HEK293 (cell line): ENCODE measurements around the gene DHX8.

Experiments
- BCL11A ChIP-seq: fragments of 450-650 bp; formaldehyde crosslinking; IDR thresholded peaks from 2 replicates; pipeline ENCODE4 v1.5.1; 2016; ENCODE audit warnings: low read depth, missing biosample characterization, missing genetic modification characterization
- MZF1 ChIP-seq: fragments of 450-650 bp; formaldehyde crosslinking; IDR thresholded peaks from 2 replicates; pipeline ENCODE4 v1.5.1; 2017; ENCODE audit warnings: missing biosample characterization, missing genetic modification characterization, borderline replicate concordance
- SP2 ChIP-seq: fragments of 450-650 bp; formaldehyde crosslinking; IDR thresholded peaks from 2 replicates; pipeline ENCODE4 v1.5.1; 2016; ENCODE audit warnings: missing biosample characterization, missing genetic modification characterization
- ZNF140 ChIP-seq: fragments of 450-650 bp; formaldehyde crosslinking; IDR thresholded peaks from 2 replicates; pipeline ENCODE4 v1.5.1; 2016; ENCODE audit warnings: missing biosample characterization, missing genetic modification characterization
- ZNF184 ChIP-seq: fragments of 450-650 bp; IDR thresholded peaks from 2 replicates; pipeline ENCODE4 v1.5.1; 2018; ENCODE audit warnings: missing biosample characterization, mild to moderate bottlenecking, missing genetic modification characterization
- ZNF394 ChIP-seq: fragments of 450-650 bp; formaldehyde crosslinking; IDR thresholded peaks from 2 replicates; pipeline ENCODE4 v1.5.1; 2016; ENCODE audit warnings: missing biosample characterization, missing genetic modification characterization, mild to moderate bottlenecking, moderate library complexity, borderline replicate concordance
- ZNF473 ChIP-seq: fragments of 450-650 bp; formaldehyde crosslinking; IDR thresholded peaks from 2 replicates; pipeline ENCODE4 v1.5.1; 2017; ENCODE audit warnings: missing biosample characterization, missing genetic modification characterization
- ZNF501 ChIP-seq: fragments of 450-650 bp; formaldehyde crosslinking; IDR thresholded peaks from 2 replicates; pipeline ENCODE4 v1.5.1; 2016; ENCODE audit warnings: missing biosample characterization, missing genetic modification characterization
- ZNF645 ChIP-seq: fragments of 450-650 bp; formaldehyde crosslinking; IDR thresholded peaks from 2 replicates; pipeline ENCODE4; 2016; ENCODE audit warnings: missing biosample characterization, missing genetic modification characterization
- TF ChIP-seq, protein P1 (sequence below): fragments of 450-650 bp; formaldehyde crosslinking; IDR thresholded peaks from 2 replicates; pipeline ENCODE4 v1.5.1; 2016; ENCODE audit warnings: missing biosample characterization, missing genetic modification characterization
- TF ChIP-seq, protein P2 (sequence below): fragments of 450-650 bp; formaldehyde crosslinking; IDR thresholded peaks from 2 replicates; pipeline ENCODE4 v1.5.1; 2016; ENCODE audit warnings: missing biosample characterization, missing genetic modification characterization
- TF ChIP-seq, protein P3 (sequence below): fragments of 450-650 bp; formaldehyde crosslinking; IDR thresholded peaks from 2 replicates; pipeline ENCODE4 v1.5.1; 2016; ENCODE audit warnings: missing biosample characterization, missing genetic modification characterization

DNA sequence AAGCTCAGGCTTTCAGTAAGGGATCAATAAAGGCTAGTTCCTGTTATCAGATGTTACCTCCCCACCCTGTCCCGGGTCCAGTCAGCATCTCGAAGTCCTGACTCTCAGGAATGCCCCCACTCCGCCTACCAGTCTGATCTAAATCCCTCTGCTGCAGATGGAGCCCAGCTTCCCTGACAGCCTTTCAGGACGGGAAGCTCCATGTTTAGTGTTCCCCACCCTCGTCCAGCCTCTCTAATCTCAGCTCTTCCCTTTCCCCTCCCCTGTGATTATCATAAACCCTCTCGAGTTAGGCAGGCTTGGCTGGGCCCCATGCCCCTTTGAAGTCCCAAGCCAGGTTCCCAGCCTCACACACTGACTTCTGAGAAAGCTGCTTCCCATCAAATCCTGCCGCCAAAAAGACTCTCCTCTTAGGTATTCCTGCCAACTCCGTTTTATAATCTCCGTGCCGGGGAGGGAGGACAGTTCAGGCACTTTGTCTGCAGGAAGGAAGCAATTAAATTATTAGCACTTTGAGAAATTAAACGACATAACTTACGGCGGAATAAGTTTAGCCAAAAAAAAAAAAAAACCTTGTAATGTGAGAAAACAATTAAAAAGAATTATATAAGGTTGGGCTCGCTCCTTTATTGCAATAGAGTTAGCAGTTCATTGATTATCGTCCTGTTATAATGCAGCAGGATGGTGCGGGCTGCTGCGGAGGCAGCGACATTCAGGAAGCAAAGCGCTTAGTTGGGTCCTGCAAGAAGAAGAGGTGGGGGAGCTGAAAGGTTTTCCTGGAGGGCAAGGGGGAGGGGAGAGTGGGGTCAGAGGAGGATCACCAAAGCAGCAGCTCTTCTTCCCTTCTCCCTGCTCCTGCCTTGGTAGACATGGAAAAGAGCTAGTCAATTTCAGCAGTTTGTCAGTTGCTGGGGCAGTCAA is 79.2 kb downstream of the DHX8 start:
- TF ChIP-seq SP2 (tag by site-specific recombination) (no peak), ZNF645 (tag by site-specific recombination) (no peak), ZNF184 (tag by site-specific recombination) (no peak), MZF1 (tag by site-specific recombination) (no peak), ZNF501 (no peak), ZNF473 (tag by site-specific recombination) (no peak), BCL11A (tag by site-specific recombination) (no peak), ZNF394 (tag by site-specific recombination) (no peak), ZNF140 (tag by site-specific recombination) (no peak)
- TF ChIP-seq, protein P1, sequence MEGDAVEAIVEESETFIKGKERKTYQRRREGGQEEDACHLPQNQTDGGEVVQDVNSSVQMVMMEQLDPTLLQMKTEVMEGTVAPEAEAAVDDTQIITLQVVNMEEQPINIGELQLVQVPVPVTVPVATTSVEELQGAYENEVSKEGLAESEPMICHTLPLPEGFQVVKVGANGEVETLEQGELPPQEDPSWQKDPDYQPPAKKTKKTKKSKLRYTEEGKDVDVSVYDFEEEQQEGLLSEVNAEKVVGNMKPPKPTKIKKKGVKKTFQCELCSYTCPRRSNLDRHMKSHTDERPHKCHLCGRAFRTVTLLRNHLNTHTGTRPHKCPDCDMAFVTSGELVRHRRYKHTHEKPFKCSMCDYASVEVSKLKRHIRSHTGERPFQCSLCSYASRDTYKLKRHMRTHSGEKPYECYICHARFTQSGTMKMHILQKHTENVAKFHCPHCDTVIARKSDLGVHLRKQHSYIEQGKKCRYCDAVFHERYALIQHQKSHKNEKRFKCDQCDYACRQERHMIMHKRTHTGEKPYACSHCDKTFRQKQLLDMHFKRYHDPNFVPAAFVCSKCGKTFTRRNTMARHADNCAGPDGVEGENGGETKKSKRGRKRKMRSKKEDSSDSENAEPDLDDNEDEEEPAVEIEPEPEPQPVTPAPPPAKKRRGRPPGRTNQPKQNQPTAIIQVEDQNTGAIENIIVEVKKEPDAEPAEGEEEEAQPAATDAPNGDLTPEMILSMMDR (tag by site-specific recombination): no peak
- TF ChIP-seq, protein P2, sequence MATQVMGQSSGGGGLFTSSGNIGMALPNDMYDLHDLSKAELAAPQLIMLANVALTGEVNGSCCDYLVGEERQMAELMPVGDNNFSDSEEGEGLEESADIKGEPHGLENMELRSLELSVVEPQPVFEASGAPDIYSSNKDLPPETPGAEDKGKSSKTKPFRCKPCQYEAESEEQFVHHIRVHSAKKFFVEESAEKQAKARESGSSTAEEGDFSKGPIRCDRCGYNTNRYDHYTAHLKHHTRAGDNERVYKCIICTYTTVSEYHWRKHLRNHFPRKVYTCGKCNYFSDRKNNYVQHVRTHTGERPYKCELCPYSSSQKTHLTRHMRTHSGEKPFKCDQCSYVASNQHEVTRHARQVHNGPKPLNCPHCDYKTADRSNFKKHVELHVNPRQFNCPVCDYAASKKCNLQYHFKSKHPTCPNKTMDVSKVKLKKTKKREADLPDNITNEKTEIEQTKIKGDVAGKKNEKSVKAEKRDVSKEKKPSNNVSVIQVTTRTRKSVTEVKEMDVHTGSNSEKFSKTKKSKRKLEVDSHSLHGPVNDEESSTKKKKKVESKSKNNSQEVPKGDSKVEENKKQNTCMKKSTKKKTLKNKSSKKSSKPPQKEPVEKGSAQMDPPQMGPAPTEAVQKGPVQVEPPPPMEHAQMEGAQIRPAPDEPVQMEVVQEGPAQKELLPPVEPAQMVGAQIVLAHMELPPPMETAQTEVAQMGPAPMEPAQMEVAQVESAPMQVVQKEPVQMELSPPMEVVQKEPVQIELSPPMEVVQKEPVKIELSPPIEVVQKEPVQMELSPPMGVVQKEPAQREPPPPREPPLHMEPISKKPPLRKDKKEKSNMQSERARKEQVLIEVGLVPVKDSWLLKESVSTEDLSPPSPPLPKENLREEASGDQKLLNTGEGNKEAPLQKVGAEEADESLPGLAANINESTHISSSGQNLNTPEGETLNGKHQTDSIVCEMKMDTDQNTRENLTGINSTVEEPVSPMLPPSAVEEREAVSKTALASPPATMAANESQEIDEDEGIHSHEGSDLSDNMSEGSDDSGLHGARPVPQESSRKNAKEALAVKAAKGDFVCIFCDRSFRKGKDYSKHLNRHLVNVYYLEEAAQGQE: no peak
- TF ChIP-seq, protein P3, sequence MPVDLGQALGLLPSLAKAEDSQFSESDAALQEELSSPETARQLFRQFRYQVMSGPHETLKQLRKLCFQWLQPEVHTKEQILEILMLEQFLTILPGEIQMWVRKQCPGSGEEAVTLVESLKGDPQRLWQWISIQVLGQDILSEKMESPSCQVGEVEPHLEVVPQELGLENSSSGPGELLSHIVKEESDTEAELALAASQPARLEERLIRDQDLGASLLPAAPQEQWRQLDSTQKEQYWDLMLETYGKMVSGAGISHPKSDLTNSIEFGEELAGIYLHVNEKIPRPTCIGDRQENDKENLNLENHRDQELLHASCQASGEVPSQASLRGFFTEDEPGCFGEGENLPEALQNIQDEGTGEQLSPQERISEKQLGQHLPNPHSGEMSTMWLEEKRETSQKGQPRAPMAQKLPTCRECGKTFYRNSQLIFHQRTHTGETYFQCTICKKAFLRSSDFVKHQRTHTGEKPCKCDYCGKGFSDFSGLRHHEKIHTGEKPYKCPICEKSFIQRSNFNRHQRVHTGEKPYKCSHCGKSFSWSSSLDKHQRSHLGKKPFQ: no peak
